Stimulated activated naive CD8-positive, alpha-beta T cell treated with anti-CD3 and anti-CD28 coated beads, Interleukin-15, amount 100 ng/mL, for 72 hours (primary cell): ENCODE measurements around the gene LRATD1.

ENCODE experiments used
- ATAC-seq: fragments of 150-1000 bp; cut with Tn5 transposase; 2 replicates; pipeline ENCODE4 v1.10.0; 2021; ENCODE audit warnings: mild to moderate bottlenecking, moderate library complexity
- DNase-seq, 2 donors: peaks; one replicate each; pipeline ENCODE4 v3.0.0; 2021 to 2022
- H3K27ac Mint-ChIP-seq, 2 donors: one replicate each; pipeline ENCODE4 v1.8.0; 2022; ENCODE audit warnings: mild to moderate bottlenecking in 2 of 2, mixed read lengths in 2 of 2, moderate library complexity in 2 of 2
- H3K27me3 Mint-ChIP-seq: one replicate; pipeline ENCODE4 v1.8.0; 2022; ENCODE audit warnings: mixed read lengths
- H3K4me1 Mint-ChIP-seq: one replicate; pipeline ENCODE4 v1.8.0; 2022; ENCODE audit warnings: mild to moderate bottlenecking, mixed read lengths
- H3K4me3 Mint-ChIP-seq, 2 donors: one replicate each; pipeline ENCODE4 v1.8.0; 2022; ENCODE audit warnings: mild to moderate bottlenecking in 2 of 2, mixed read lengths in 2 of 2, moderate library complexity in 1 of 2
- H3K9me3 Mint-ChIP-seq, 2 donors: one replicate each; pipeline ENCODE4 v1.8.0; 2022; ENCODE audit warnings: mixed read lengths in 2 of 2

LRATD1 gene

GRCh38 chr2:14650066-14650465 is 17.5 kb downstream of the LRATD1 start:
- no peak for ATAC-seq
- no peaks in the 10 kb centered on the region for H3K9me3 Mint-ChIP-seq
- no peak for DNase-seq
- peaks cover 6% of the 10 kb centered on the region for H3K27me3 Mint-ChIP-seq
- no peak overlapping the region for H3K4me3 Mint-ChIP-seq
- no peak overlapping the region for H3K27ac Mint-ChIP-seq
- peaks cover 4% of the 10 kb centered on the region for H3K4me1 Mint-ChIP-seq

- Mint-ChIP-seq H3K27me3 (no peaks in the 10 kb centered on the region), H3K4me3 (no peak overlapping the region), H3K4me1 (peaks cover 4% of the 10 kb centered on the region), H3K9me3 (no peaks in the 10 kb centered on the region), H3K27ac (no peak overlapping the region)
- no peak for DNase-seq
- ATAC-seq: peak; percentile 63
These were observed 22.3 kb downstream of the LRATD1 start for GRCh38 chr2:14654835-14655282.

GRCh38 chr2:14656146-14656545 is 23.6 kb downstream of the LRATD1 start:
- Mint-ChIP-seq H3K4me3 (no peak overlapping the region), H3K9me3 (peaks cover 3% of the 10 kb centered on the region in 2 donors), H3K27me3 (no peaks in the 10 kb centered on the region), H3K4me1 (peaks cover 4% of the 10 kb centered on the region), H3K27ac (no peak overlapping the region)
- DNase-seq: no peak
- ATAC-seq: no peak

DNA sequence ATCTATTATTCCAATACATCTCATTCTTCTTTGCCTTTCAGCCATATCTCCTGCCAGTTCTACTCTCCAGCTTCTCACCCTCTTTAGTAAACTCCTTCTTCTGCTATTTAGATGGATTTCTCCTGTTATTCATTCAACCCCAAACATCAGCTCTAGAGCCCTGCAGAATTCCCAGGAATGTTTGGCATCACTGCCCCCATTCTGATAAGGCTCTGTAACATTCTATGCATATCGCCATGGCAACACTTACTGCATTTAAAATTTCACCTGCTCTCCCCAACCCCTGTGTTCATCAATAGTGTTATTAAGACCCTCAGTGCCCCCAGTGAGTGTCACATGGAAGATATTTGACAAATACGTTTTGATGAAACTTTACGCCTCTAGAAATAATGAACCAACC is 28.6 kb downstream of the LRATD1 start:
- no peak for DNase-seq
- no peak overlapping the region for H3K4me3 Mint-ChIP-seq

GRCh38 chr2:14673351-14673875 is 40.9 kb downstream of the LRATD1 start:
- Mint-ChIP-seq H3K27me3 (no peaks in the 10 kb centered on the region), H3K9me3 (peaks cover 0 to 5% of the 10 kb centered on the region in 2 donors), H3K27ac (no peak overlapping the region), H3K4me1 (no peaks in the 10 kb centered on the region), H3K4me3 (no peak overlapping the region)
- ATAC-seq: no peak
- DNase-seq: no peak

More for the DNA sequence above, 28.6 kb downstream of the LRATD1 start:
- ATAC-seq: no peak
- Mint-ChIP-seq H3K9me3 (peaks cover 5 to 7% of the 10 kb centered on the region in 2 donors), H3K4me1 (no peaks in the 10 kb centered on the region), H3K27me3 (no peaks in the 10 kb centered on the region), H3K27ac (no peak overlapping the region)

DNA sequence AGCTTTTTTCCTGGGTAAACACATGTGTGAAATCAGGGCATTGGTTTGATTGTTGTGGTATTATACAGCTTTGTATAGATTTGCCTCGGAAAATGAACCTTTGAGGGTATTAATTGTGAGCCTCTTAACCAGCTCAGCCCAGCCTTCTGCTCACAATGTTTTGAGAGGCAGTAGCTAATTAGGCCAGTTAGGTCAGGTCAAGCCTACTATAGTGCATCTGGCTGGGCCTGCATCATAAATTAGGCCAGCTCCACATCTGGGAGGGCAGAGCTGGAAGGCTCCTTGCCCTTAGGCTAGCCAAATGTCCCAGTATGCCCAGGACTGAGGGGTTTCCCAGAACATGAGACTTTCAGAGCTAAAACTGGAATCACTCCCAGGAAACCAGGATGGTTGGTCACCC is 43.0 kb downstream of the LRATD1 start:
- H3K4me1 Mint-ChIP-seq: no peaks in the 10 kb centered on the region
- H3K27ac Mint-ChIP-seq: no peak overlapping the region
- H3K27me3 Mint-ChIP-seq: no peaks in the 10 kb centered on the region
- H3K9me3 Mint-ChIP-seq: peaks cover 0 to 5% of the 10 kb centered on the region in 2 donors
- ATAC-seq (no peak), DNase-seq (no peak)
- H3K4me3 Mint-ChIP-seq: no peak overlapping the region

DNA sequence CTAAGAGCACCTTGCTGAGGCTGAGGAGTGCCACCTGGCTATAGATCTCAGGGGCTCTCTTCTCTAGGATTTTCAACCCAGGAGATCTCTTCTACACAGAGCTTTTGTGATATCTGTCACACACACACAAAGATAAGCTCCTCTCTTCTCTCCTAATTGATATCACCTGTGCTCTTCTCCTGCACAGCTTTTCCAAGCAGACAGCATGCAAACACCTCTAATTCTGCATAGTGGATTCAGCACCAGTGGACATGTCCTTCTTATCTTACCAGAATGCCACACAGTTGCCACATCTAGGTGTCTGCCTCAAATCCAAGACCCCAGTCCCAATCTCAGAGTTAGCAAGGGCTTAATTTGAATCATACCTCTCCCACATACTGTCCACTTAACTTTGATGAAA is 43.9 kb downstream of the LRATD1 start:
- no peaks in the 10 kb centered on the region for H3K4me1 Mint-ChIP-seq
- H3K4me3 Mint-ChIP-seq: no peak overlapping the region
- no peaks in the 10 kb centered on the region for H3K27me3 Mint-ChIP-seq
- ATAC-seq (no peak), DNase-seq (no peak)
- no peak overlapping the region for H3K27ac Mint-ChIP-seq
- H3K9me3 Mint-ChIP-seq: peaks cover 0 to 5% of the 10 kb centered on the region in 2 donors

DNA sequence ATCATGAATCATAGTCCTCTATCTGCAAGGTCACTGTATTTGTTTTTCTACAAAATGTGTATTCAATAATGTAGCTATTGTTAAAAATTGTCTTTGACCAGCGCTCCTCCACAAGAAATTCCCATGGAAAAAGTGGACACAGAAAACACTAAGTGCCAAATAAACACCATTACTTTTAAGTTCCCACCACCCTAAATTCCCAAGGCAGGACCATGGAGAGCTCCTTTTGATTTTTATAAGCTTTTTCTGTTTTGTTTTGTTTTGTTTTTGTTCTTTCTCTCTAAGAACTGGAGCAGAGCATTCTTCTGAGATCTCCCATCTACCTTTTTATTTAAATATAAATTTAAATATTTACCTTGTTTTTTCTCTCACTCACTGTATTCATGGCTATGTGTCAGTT is 44.5 kb downstream of the LRATD1 start:
- Mint-ChIP-seq H3K27ac (no peak overlapping the region), H3K27me3 (no peaks in the 10 kb centered on the region), H3K4me3 (no peak overlapping the region), H3K4me1 (no peaks in the 10 kb centered on the region), H3K9me3 (peaks cover 0 to 5% of the 10 kb centered on the region in 2 donors)
- DNase-seq (no peak), ATAC-seq (no peak)

DNA sequence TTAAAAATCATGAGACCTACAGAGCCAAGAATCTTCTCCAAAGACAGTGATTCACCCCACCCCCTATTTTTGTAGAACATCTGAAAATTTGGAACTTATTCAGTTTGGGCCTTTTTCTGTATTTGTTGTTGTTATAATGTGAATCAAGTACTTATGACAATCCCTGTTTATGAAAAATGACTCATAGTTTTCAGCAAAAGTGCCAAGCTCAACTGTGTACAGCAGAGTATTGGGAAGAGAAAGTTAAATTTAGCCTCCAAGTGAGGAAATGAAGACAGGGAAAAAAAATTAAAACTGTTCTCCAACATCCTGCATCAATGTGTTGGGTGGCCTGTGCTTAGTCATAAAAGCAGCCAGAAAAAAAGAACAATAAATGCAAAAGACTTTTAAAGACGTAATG is 46.2 kb downstream of the LRATD1 start:
- Mint-ChIP-seq H3K27me3 (no peaks in the 10 kb centered on the region), H3K27ac (no peak overlapping the region), H3K4me3 (no peak overlapping the region), H3K4me1 (no peaks in the 10 kb centered on the region), H3K9me3 (peaks cover 0 to 5% of the 10 kb centered on the region in 2 donors)
- no peak for DNase-seq
- ATAC-seq: no peak

GRCh38 chr2:14681608-14682007 is 49.1 kb downstream of the LRATD1 start:
- Mint-ChIP-seq H3K9me3 (no peaks in the 10 kb centered on the region), H3K27me3 (no peaks in the 10 kb centered on the region), H3K27ac (no peak overlapping the region), H3K4me3 (no peak overlapping the region), H3K4me1 (no peaks in the 10 kb centered on the region)
- ATAC-seq (no peak), DNase-seq (no peak)
